Peyer's patch (tissue), 4 donors: ENCODE results near the gene SIMC1. TPM values are rescaled to one million over a fixed set of nuclear protein-coding genes. Genes with fewer than 3 reads are reported as not detected.
A peak's percentile ranks its signal among the peaks of the same experiment; 100 is the strongest.

ENCODE experiments used
- DNase-seq, 3 donors: peaks; one replicate each; pipeline ENCODE4 v3.0.0-alpha.2; 2017 to 2019
- H3K27ac ChIP-seq, 4 donors: fragments of 200-600 bp; sonication (generic); one replicate each; pipeline ENCODE4 v1.5.1; 2016 to 2019
- H3K27me3 ChIP-seq, 2 donors: fragments of 200-600 bp; sonication (generic); one replicate each; pipeline ENCODE4 v1.5.1; 2019
- H3K36me3 ChIP-seq, 3 donors: fragments of 200-600 bp; sonication (generic); one replicate each; pipeline ENCODE4 v1.5.1; 2016 to 2019
- H3K4me1 ChIP-seq, 4 donors: fragments of 200-600 bp; sonication (generic); one replicate each; pipeline ENCODE4 v1.5.1; 2016 to 2019
- H3K4me3 ChIP-seq, 4 donors: fragments of 200-600 bp; sonication (generic); 1 replicate in 3 of 4; 2 replicates in 1 of 4; pipeline ENCODE4 v1.5.1; 2016 to 2019; ENCODE audit warnings: mild to moderate bottlenecking in 1 of 4
- H3K9me3 ChIP-seq, 4 donors: fragments of 200-600 bp; sonication (generic); one replicate each; pipeline ENCODE4 v1.5.1; 2016 to 2019; ENCODE audit warnings: mild to moderate bottlenecking in 1 of 4
- CTCF ChIP-seq, 6 experiments: fragments of 450-650 bp in 4 of 6; fragments of 200-600 bp in 2 of 6; sonication (generic) in 1 of 6; IDR thresholded peaks; one replicate each; pipeline ENCODE4 v1.5.1; 2017 to 2019; ENCODE audit warnings: antibody characterized with exemption in 6 of 6, mild to moderate bottlenecking in 3 of 6, moderate library complexity in 1 of 6
- POLR2A ChIP-seq, 2 donors: fragments of 450-650 bp; IDR thresholded peaks; one replicate each; pipeline ENCODE4 v1.5.1; 2017; ENCODE audit warnings: antibody characterized with exemption in 2 of 2, mild to moderate bottlenecking in 2 of 2, moderate library complexity in 2 of 2
- total RNA-seq, 4 donors: library from RNA; depleted of rRNA; stranded (reverse); fragments of >200 nt; gene quantifications; one replicate each; pipeline ENCODE4 v1.1.0, GENCODE V29; 2016

SIMC1 gene
- total RNA-seq, 4 donors from 2014 or later: 28.0 to 84.2 (median 41.2) TPM

GRCh38 chr5:176388444-176389134, 150.4 kb downstream of the SIMC1 start, which contains the start of the genes HIGD2A and NOP16:
Gene HIGD2A, plus strand, starts transcription at chr5:176388751. Its CDS starts 69 bp downstream, at chr5:176388820.
Gene NOP16, minus strand, starts transcription at chr5:176388598. Its CDS starts 59 bp downstream, at chr5:176388539.
- no peaks in the 10 kb centered on the region for H3K9me3 ChIP-seq
- H3K4me1 ChIP-seq: peaks cover 0 to 21% (median 7%) of the 10 kb centered on the region in 4 donors
- peak within 1 kb of the TSS; percentile 51 to 92 (median 73) for H3K4me3 ChIP-seq
- H3K36me3 ChIP-seq: peaks cover 0 to 52% (median 0%) of the 10 kb centered on the region in 3 donors
- peak within 1 kb of the TSS; percentile 86 to 98 (median 95) for H3K27ac ChIP-seq
- TF ChIP-seq POLR2A (IDR thresholded peaks at IDR 0.05): no peak
- TF ChIP-seq CTCF (IDR thresholded peaks at IDR 0.05): peak in 3 of 6 experiments; percentile 42 to 50 (median 46)
- DNase-seq: peak; percentile 99 to 100 (median 100)
- H3K27me3 ChIP-seq: no peaks in the 10 kb centered on the region

GRCh38 chr5:176389135-176390123, 151.2 kb downstream of the SIMC1 start:
- DNase-seq: no peak
- no peak for TF ChIP-seq CTCF (IDR thresholded peaks at IDR 0.05)
- TF ChIP-seq POLR2A (IDR thresholded peaks at IDR 0.05): peak; percentile 84 to 92
- Histone ChIP-seq H3K9me3 (no peaks in the 10 kb centered on the region), H3K4me1 (peaks cover 0 to 21% (median 7%) of the 10 kb centered on the region in 4 donors), H3K27me3 (no peaks in the 10 kb centered on the region), H3K27ac (peak overlapping the region; percentile 86 to 98 (median 95)), H3K4me3 (peak overlapping the region; percentile 51 to 92 (median 73)), H3K36me3 (peaks cover 0 to 50% (median 0%) of the 10 kb centered on the region in 3 donors)

GRCh38 chr5:176391479-176391878, 153.3 kb downstream of the SIMC1 start:
- Histone ChIP-seq H3K9me3 (no peaks in the 10 kb centered on the region), H3K4me1 (peaks cover 0 to 18% (median 7%) of the 10 kb centered on the region in 4 donors)
- DNase-seq: no peak

GRCh38 chr5:176391999-176392398, 153.8 kb downstream of the SIMC1 start:
- Histone ChIP-seq H3K4me1 (peaks cover 0 to 13% (median 7%) of the 10 kb centered on the region in 4 donors), H3K27me3 (no peaks in the 10 kb centered on the region), H3K27ac (no peak overlapping the region), H3K36me3 (peaks cover 0 to 61% (median 0%) of the 10 kb centered on the region in 3 donors), H3K9me3 (no peaks in the 10 kb centered on the region), H3K4me3 (no peak overlapping the region)
- TF ChIP-seq POLR2A (IDR thresholded peaks at IDR 0.05) (no peak), CTCF (IDR thresholded peaks at IDR 0.05) (no peak)
- no peak for DNase-seq

More at GRCh38 chr5:176391479-176391878, 153.3 kb downstream of the SIMC1 start:
- TF ChIP-seq POLR2A (IDR thresholded peaks at IDR 0.05): no peak
- no peak for TF ChIP-seq CTCF (IDR thresholded peaks at IDR 0.05)
- H3K36me3 ChIP-seq: peaks cover 0 to 56% (median 0%) of the 10 kb centered on the region in 3 donors
- H3K27ac ChIP-seq: no peak overlapping the region
- H3K27me3 ChIP-seq: no peaks in the 10 kb centered on the region
- no peak overlapping the region for H3K4me3 ChIP-seq

- Histone ChIP-seq H3K27ac (no peak overlapping the region), H3K9me3 (no peaks in the 10 kb centered on the region), H3K36me3 (peaks cover 0 to 65% (median 0%) of the 10 kb centered on the region in 3 donors), H3K4me3 (no peak overlapping the region), H3K4me1 (peaks cover 0 to 7% (median 4%) of the 10 kb centered on the region in 4 donors), H3K27me3 (no peaks in the 10 kb centered on the region)
- no peak for TF ChIP-seq POLR2A (IDR thresholded peaks at IDR 0.05)
- no peak for TF ChIP-seq CTCF (IDR thresholded peaks at IDR 0.05)
- DNase-seq: no peak
Observed at GRCh38 chr5:176392526-176392925, 154.3 kb downstream of the SIMC1 start.
